ENCODE measurements around the gene SLC25A24.

DNA sequence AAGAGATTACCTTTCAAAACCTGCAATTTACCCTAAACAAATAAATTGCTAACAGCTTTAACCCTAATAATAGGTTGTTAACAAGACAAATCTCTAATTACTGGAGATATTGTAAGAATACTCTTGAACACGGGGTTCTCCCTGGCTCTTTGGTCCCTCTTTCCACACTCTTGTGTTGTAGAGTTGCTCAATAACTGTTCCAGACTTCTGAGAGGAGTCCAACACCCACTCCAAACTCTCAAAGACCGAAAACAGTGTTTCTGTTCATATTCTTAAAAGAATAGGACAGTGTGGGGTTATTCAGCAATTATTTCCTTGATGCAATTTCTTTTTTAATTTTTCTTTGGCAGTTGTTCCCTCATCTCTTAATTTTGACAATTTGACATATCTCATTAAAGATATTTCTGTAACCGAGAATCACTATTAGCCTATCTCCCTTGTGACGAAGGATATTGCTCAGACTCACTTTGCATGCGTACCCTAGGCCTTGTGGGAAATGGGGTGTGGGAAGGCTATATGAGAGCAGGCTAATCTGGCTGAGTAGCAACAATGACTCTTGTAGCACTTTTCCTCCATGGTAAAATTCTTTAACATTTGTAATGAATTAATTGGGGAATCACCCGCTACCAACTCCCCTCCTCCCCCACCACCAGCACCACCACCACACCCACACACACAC is 90.7 kb downstream of the SLC25A24 start:
- TF ChIP-seq RAD21 (IDR thresholded peaks at IDR 0.05; ENCODE audit: low read depth) = no peak
- TF ChIP-seq, protein P1, sequence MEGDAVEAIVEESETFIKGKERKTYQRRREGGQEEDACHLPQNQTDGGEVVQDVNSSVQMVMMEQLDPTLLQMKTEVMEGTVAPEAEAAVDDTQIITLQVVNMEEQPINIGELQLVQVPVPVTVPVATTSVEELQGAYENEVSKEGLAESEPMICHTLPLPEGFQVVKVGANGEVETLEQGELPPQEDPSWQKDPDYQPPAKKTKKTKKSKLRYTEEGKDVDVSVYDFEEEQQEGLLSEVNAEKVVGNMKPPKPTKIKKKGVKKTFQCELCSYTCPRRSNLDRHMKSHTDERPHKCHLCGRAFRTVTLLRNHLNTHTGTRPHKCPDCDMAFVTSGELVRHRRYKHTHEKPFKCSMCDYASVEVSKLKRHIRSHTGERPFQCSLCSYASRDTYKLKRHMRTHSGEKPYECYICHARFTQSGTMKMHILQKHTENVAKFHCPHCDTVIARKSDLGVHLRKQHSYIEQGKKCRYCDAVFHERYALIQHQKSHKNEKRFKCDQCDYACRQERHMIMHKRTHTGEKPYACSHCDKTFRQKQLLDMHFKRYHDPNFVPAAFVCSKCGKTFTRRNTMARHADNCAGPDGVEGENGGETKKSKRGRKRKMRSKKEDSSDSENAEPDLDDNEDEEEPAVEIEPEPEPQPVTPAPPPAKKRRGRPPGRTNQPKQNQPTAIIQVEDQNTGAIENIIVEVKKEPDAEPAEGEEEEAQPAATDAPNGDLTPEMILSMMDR (IDR thresholded peaks at IDR 0.05 in 2 of 3, conservative IDR thresholded peaks at IDR 0.05 in 1 of 3; ENCODE audit: borderline replicate concordance in 1 of 3, insufficient read depth in 1 of 3, low read depth in 2 of 3, low read length in 2 of 3) = no peak
- TF ChIP-seq SRF (IDR thresholded peaks at IDR 0.05; ENCODE audit: low read depth) = no peak
- TF ChIP-seq YY1 (IDR thresholded peaks at IDR 0.05; ENCODE audit: extremely low read depth, insufficient replicate concordance, low read depth, low read length) = no peak
- TF ChIP-seq, protein P2, sequence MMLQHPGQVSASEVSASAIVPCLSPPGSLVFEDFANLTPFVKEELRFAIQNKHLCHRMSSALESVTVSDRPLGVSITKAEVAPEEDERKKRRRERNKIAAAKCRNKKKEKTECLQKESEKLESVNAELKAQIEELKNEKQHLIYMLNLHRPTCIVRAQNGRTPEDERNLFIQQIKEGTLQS (IDR thresholded peaks at IDR 0.05) = no peak
